Left ventricle myocardium inferior (tissue), 1 donor: Measurements from ENCODE around the gene DNAJC30. TPM values are rescaled to one million over a fixed set of nuclear protein-coding genes. Genes with fewer than 3 reads are reported as not detected.
A peak's percentile ranks its signal among the peaks of the same experiment; 100 is the strongest.

Source experiments
- DNase-seq: peaks from one replicate; pipeline ENCODE4 v3.0.0-alpha.2; 2020
- H3K27ac ChIP-seq: fragments of 200-600 bp; replicated peaks from 2 replicates; pipeline ENCODE4 v1.8.0; 2021
- H3K27me3 ChIP-seq: fragments of 200-600 bp; 2 replicates; pipeline ENCODE4 v1.8.0; 2021; ENCODE audit warnings: low read depth
- H3K36me3 ChIP-seq: fragments of 200-600 bp; 2 replicates; pipeline ENCODE4 v1.8.0; 2021
- H3K4me1 ChIP-seq: fragments of 200-600 bp; 2 replicates; pipeline ENCODE4 v1.8.0; 2021
- H3K4me3 ChIP-seq: fragments of 200-600 bp; 2 replicates; pipeline ENCODE4 v1.8.0; 2021; ENCODE audit warnings: mild to moderate bottlenecking, moderate library complexity
- H3K9me3 ChIP-seq: fragments of 200-600 bp; replicated peaks from 2 replicates; pipeline ENCODE4 v1.8.0; 2021
- CTCF ChIP-seq: fragments of 200-600 bp; IDR thresholded peaks from 2 replicates; pipeline ENCODE4 v1.8.0; 2021; ENCODE audit warnings: antibody characterized with exemption, mild to moderate bottlenecking, borderline replicate concordance
- intact Hi-C: fragments of 100-400 bp; cut with micrococcal nuclease; formaldehyde crosslinking; loops from one replicate; pipeline ENCODE4 v1.11.0; 2022
- total RNA-seq: library from RNA; stranded (reverse); fragmentation: NEBNext Ultra II Directional; extraction: Animal tissue kit (Norgen Biotek cat#: 25700); gene quantifications from one replicate; pipeline ENCODE4 v1.2.1, GENCODE V29; 2021
- donor health status: DM: no; HTN: yes; CAD: no; lungs with severe emphysema.

Gene DNAJC30
- total RNA-seq, 1 donor from 2014 or later: 14.0 TPM

- Histone ChIP-seq H3K4me1 (peaks cover 48% of the 10 kb centered on the region), H3K27me3 (peaks cover 16% of the 10 kb centered on the region), H3K36me3 (no peaks in the 10 kb centered on the region), H3K4me3 (peak within 1 kb of the TSS; percentile 88), H3K9me3 (no peaks in the 10 kb centered on the region), H3K27ac (peak within 1 kb of the TSS; percentile 38)
- peak; percentile 69 for DNase-seq
- intact Hi-C loops: no loop called here
- no peak for TF ChIP-seq CTCF
Observed at GRCh38 chr7:73718905-73719805, 35.9 kb upstream of the DNAJC30 start, which contains the start of gene STX1A. Gene STX1A, minus strand, starts transcription at chr7:73719669. Its CDS starts 38 bp downstream, at chr7:73719631.

GRCh38 chr7:73718438-73718881 lies 35.2 kb upstream of the DNAJC30 start:
- no peak for DNase-seq
- intact Hi-C loops: no loop called here
- Histone ChIP-seq H3K36me3 (no peaks in the 10 kb centered on the region), H3K27ac (no peak overlapping the region), H3K4me3 (peak overlapping the region; percentile 88), H3K4me1 (peaks cover 48% of the 10 kb centered on the region), H3K9me3 (no peaks in the 10 kb centered on the region), H3K27me3 (peaks cover 16% of the 10 kb centered on the region)
- TF ChIP-seq CTCF: no peak

DNA sequence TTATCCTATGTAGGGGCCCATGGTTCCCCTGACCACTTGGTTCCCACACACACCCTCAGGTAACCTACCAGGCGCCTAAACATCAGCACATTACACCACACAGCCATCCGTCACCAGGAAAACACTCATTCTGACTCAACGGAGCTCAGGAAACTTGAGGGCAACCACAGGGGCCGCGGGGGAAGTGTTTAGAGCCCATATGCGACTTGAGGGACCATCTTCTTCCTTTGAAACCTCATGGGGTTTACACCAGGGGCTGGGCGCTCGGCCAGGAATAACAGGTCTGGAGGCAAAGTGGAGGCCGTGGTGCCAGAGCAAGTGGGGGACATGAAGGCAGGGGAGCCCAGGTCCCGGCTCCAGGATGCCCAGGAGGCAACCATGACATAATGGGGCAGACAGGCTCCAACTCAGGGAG lies 34.7 kb upstream of the DNAJC30 start:
- intact Hi-C loops: no loop called here
- Histone ChIP-seq H3K27me3 (peaks cover 16% of the 10 kb centered on the region), H3K4me3 (peak overlapping the region; percentile 88), H3K27ac (no peak overlapping the region), H3K36me3 (no peaks in the 10 kb centered on the region), H3K4me1 (peaks cover 48% of the 10 kb centered on the region), H3K9me3 (no peaks in the 10 kb centered on the region)
- no peak for TF ChIP-seq CTCF
- no peak for DNase-seq

DNA sequence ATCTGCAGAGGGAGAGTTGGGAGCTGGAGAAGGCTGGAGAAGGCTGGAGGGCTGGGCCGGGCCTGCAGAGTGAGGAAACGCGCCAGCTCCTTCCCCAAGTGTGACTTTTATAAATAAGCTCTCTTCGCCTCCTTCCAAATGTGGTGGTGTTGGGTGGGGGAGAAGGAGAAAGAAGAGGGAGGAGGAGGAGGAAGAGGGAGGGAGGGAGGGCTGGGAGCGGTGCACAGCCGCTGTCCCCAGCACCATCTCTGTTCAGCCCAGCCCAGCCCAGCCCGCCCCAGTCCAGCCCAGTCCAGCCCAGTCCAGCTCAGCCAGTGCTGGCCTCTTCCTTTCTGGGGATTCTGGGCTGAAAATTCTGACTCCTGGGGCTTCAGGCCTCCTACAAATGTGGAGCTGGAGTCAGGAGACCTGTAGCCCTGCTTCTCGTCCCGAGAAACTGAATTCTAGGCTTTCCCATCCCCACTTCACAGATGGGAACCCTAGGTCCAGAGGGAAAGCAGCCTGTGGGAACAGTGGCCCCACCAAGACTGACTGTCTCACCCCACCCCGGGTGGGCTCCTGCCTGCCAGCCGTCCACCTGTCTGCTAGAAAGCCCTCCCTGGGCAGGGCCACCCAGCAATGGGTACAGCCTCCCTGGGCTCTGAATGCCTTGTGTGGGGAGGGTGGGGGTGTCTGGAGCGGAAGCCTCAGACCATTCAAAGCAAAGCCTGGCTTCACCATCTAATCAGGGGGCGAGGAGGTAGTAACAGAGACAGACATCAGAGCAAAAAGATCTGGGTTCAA lies 34.0 kb upstream of the DNAJC30 start:
- Histone ChIP-seq H3K27ac (no peak overlapping the region), H3K36me3 (no peaks in the 10 kb centered on the region), H3K4me3 (no peak overlapping the region), H3K9me3 (no peaks in the 10 kb centered on the region), H3K27me3 (peaks cover 16% of the 10 kb centered on the region), H3K4me1 (peaks cover 48% of the 10 kb centered on the region)
- DNase-seq: no peak
- no peak for TF ChIP-seq CTCF
- intact Hi-C loops: no loop called here

GRCh38 chr7:73716318-73716890 lies 33.2 kb upstream of the DNAJC30 start:
- DNase-seq: no peak
- intact Hi-C loops: no loop called here
- Histone ChIP-seq H3K27ac (no peak overlapping the region), H3K36me3 (no peaks in the 10 kb centered on the region), H3K4me1 (peaks cover 41% of the 10 kb centered on the region), H3K4me3 (no peak overlapping the region), H3K9me3 (no peaks in the 10 kb centered on the region), H3K27me3 (peaks cover 16% of the 10 kb centered on the region)
- no peak for TF ChIP-seq CTCF
